Lower leg skin (tissue), 4 donors: Measurements from ENCODE around the gene PIK3IP1. TPM values are rescaled to one million over a fixed set of nuclear protein-coding genes. Genes with fewer than 3 reads are reported as not detected.

Source experiments
- DNase-seq, 2 donors: peaks; one replicate each; pipeline ENCODE4 v3.0.0-alpha.2; 2019; ENCODE audit warnings: low spot score in 2 of 2
- H3K4me3 ChIP-seq: fragments of 200-600 bp; sonication (generic); 2 replicates; pipeline ENCODE4 v1.5.1; 2017; ENCODE audit warnings: mild to moderate bottlenecking, low read depth; ENCODE audit not compliant: poor library complexity, severe bottlenecking
- CTCF ChIP-seq, 3 donors: fragments of 450-650 bp; IDR thresholded peaks; one replicate each; pipeline ENCODE4 v1.5.1; 2016; ENCODE audit warnings: antibody characterized with exemption in 3 of 3, mild to moderate bottlenecking in 3 of 3, moderate library complexity in 2 of 3
- POLR2A ChIP-seq, 2 donors: fragments of 450-650 bp; IDR thresholded peaks; one replicate each; pipeline ENCODE4 v1.6.1; 2016 to 2017; ENCODE audit warnings: antibody characterized with exemption in 2 of 2, mild to moderate bottlenecking in 1 of 2, moderate library complexity in 1 of 2
- WGBS, 2 donors: methylation state at CpG; one replicate each; pipeline ENCODE4 v1.1.5; 2018; 5-methylcytosine and 5-hydroxymethylcytosine counted together
- intact Hi-C: fragments of 100-400 bp; cut with DNase I; formaldehyde crosslinking; loops from one replicate; pipeline ENCODE4 v1.15.0; 2023; ENCODE audit warnings: low total_unique reads
- total RNA-seq, 4 donors: library from RNA; depleted of rRNA; stranded (reverse); fragments of >200 nt; gene quantifications; one replicate each; pipeline ENCODE4 v1.1.0, GENCODE V29; 2016

PIK3IP1 gene
- total RNA-seq, 4 donors from 2014 or later, result 84.8 to 162 (median 120) TPM

GRCh38 chr22:31260474-31260856 lies 31.8 kb downstream of the PIK3IP1 start:
- intact Hi-C loops, result no loop called here
- 95% methylated on average over 3 of the region's 3 CpGs for WGBS, 2 donors
- H3K4me3 ChIP-seq, result no peak overlapping the region
- TF ChIP-seq CTCF (IDR thresholded peaks at IDR 0.05) (no peak), POLR2A (IDR thresholded peaks at IDR 0.05) (no peak)
- DNase-seq, result no peak

- intact Hi-C loops, result no loop called here
- WGBS, 2 donors, result 88 to 92% methylated on average over 8 of the region's 8 CpGs
- TF ChIP-seq POLR2A (IDR thresholded peaks at IDR 0.05), result no peak
- TF ChIP-seq CTCF (IDR thresholded peaks at IDR 0.05), result no peak
- DNase-seq, result no peak
- no peak overlapping the region for H3K4me3 ChIP-seq
These were observed 32.4 kb downstream of the PIK3IP1 start for GRCh38 chr22:31259798-31260473.

GRCh38 chr22:31253949-31254348 lies 38.3 kb downstream of the PIK3IP1 start:
- intact Hi-C loops, result no loop called here
- peak; percentile 78 to 88 for DNase-seq
- no peak overlapping the region for H3K4me3 ChIP-seq

GRCh38 chr22:31250740-31251600 lies 41.3 kb downstream of the PIK3IP1 start:
- no peak overlapping the region for H3K4me3 ChIP-seq
- intact Hi-C loops, result no loop called here
- DNase-seq, result no peak
- WGBS, 2 donors, result 33 to 43% methylated on average over 4 of the region's 4 CpGs
- TF ChIP-seq POLR2A (IDR thresholded peaks at IDR 0.05), result no peak
- TF ChIP-seq CTCF (IDR thresholded peaks at IDR 0.05), result no peak

More at GRCh38 chr22:31253949-31254348, 38.3 kb downstream of the PIK3IP1 start:
- TF ChIP-seq CTCF (IDR thresholded peaks at IDR 0.05), result no peak
- TF ChIP-seq POLR2A (IDR thresholded peaks at IDR 0.05), result no peak
- WGBS, 2 donors, result 45 to 47% methylated on average over 4 of the region's 4 CpGs

GRCh38 chr22:31248965-31249958 lies 43.0 kb downstream of the PIK3IP1 start:
- TF ChIP-seq POLR2A (IDR thresholded peaks at IDR 0.05) (no peak), CTCF (IDR thresholded peaks at IDR 0.05) (no peak)
- 50 to 55% methylated on average over 9 of the region's 9 CpGs for WGBS, 2 donors

More at GRCh38 chr22:31248965-31249958, 43.0 kb downstream of the PIK3IP1 start:
- peak overlapping the region; percentile 54 for H3K4me3 ChIP-seq
- peak in 1 of 2 donors; percentile 60 for DNase-seq
- intact Hi-C loops, result no loop called here
